H9 (cell line): ENCODE measurements around the gene BSG. TPM values are rescaled to one million over a fixed set of nuclear protein-coding genes. Genes with fewer than 3 reads are reported as not detected.

Source experiments
- DNase-seq: peaks from one replicate; pipeline ENCODE4 v3.0.0-alpha.2; 2017
- H2AFZ ChIP-seq: one replicate; pipeline ENCODE4 v1.6.1; 2013; ENCODE audit warnings: mild to moderate bottlenecking, low read length, control low read depth, moderate library complexity
- H2AK5ac ChIP-seq: 2 replicates; pipeline ENCODE4 v1.6.1; 2013; ENCODE audit warnings: low read length, control low read depth, mixed read lengths; ENCODE audit not compliant: insufficient read length
- H2BK120ac ChIP-seq: one replicate; pipeline ENCODE4 v1.6.1; 2013; ENCODE audit warnings: low read depth, mild to moderate bottlenecking, low read length, control low read depth, inconsistent platforms; ENCODE audit not compliant: poor library complexity, severe bottlenecking
- H2BK12ac ChIP-seq: 2 replicates; pipeline ENCODE4 v1.6.1; 2013; ENCODE audit warnings: low read length, control low read depth, mixed read lengths, low read depth; ENCODE audit not compliant: insufficient read length
- H2BK15ac ChIP-seq: 2 replicates; pipeline ENCODE4 v1.6.1; 2013; ENCODE audit warnings: low read depth, low read length, control low read depth
- H2BK20ac ChIP-seq: one replicate; pipeline ENCODE4 v1.6.1; 2013; ENCODE audit warnings: low read depth, mild to moderate bottlenecking, low read length, control low read depth, inconsistent platforms; ENCODE audit not compliant: poor library complexity, severe bottlenecking
- H2BK5ac ChIP-seq: 2 replicates; pipeline ENCODE4 v1.6.1; 2013; ENCODE audit warnings: low read length, control low read depth, mixed read lengths; ENCODE audit not compliant: insufficient read length
- H3K14ac ChIP-seq: 2 replicates; pipeline ENCODE4 v1.6.1; 2013; ENCODE audit warnings: low read length, control low read depth; ENCODE audit not compliant: insufficient read depth
- H3K18ac ChIP-seq: 2 replicates; pipeline ENCODE4 v1.6.1; 2013; ENCODE audit warnings: low read depth, mild to moderate bottlenecking, mixed read lengths, low read length, control low read depth; ENCODE audit not compliant: insufficient read length
- H3K23ac ChIP-seq: 2 replicates; pipeline ENCODE4 v1.6.1; 2013; ENCODE audit warnings: low read length, control low read depth, mixed read lengths, low read depth; ENCODE audit not compliant: insufficient read length
- H3K23me2 ChIP-seq: 2 replicates; pipeline ENCODE4 v1.6.1; 2013; ENCODE audit warnings: low read depth, mild to moderate bottlenecking, mixed read lengths, low read length, control low read depth; ENCODE audit not compliant: insufficient read length, poor library complexity, severe bottlenecking
- H3K27ac ChIP-seq: 2 replicates; pipeline ENCODE4 v1.5.1; 2013; ENCODE audit warnings: low read length, control low read depth, mixed read lengths, low read depth; ENCODE audit not compliant: insufficient read length
- H3K27me3 ChIP-seq: 2 replicates; pipeline ENCODE4 v1.6.1; 2013; ENCODE audit warnings: low read length, control low read depth, inconsistent platforms; ENCODE audit not compliant: insufficient read depth
- H3K4ac ChIP-seq: 2 replicates; pipeline ENCODE4 v1.6.1; 2013; ENCODE audit warnings: low read depth, mild to moderate bottlenecking, control low read depth, inconsistent platforms, low read length, moderate library complexity
- H3K4me1 ChIP-seq: 2 replicates; pipeline ENCODE4 v1.6.1; 2013; ENCODE audit warnings: low read length, control low read depth, inconsistent platforms; ENCODE audit not compliant: insufficient read depth
- H3K4me2 ChIP-seq: 2 replicates; pipeline ENCODE4 v1.6.1; 2013; ENCODE audit warnings: low read length, control low read depth, mixed read lengths; ENCODE audit not compliant: insufficient read length, insufficient read depth
- H3K56ac ChIP-seq: 2 replicates; pipeline ENCODE4 v1.6.1; 2013; ENCODE audit warnings: low read depth, mild to moderate bottlenecking, mixed read lengths, low read length, control low read depth; ENCODE audit not compliant: insufficient read length
- H3K79me1 ChIP-seq: 2 replicates; pipeline ENCODE4 v1.6.1; 2013; ENCODE audit warnings: low read depth, mild to moderate bottlenecking, moderate library complexity, low read length, control low read depth, inconsistent platforms; ENCODE audit not compliant: insufficient read depth, poor library complexity, severe bottlenecking
- H3K79me2 ChIP-seq: 2 replicates; pipeline ENCODE4 v1.6.1; 2013; ENCODE audit warnings: low read length, control low read depth, inconsistent platforms; ENCODE audit not compliant: insufficient read depth
- H3K9ac ChIP-seq: 2 replicates; pipeline ENCODE4 v1.6.1; 2013; ENCODE audit warnings: low read length, control low read depth, mixed read lengths; ENCODE audit not compliant: insufficient read length; ENCODE audit errors: extremely low read depth
- H3K9me3 ChIP-seq: one replicate; pipeline ENCODE4 v1.6.1; 2013; ENCODE audit warnings: low read depth, low read length, inconsistent platforms; ENCODE audit not compliant: control insufficient read depth
- H3T11ph ChIP-seq: one replicate; pipeline ENCODE4 v1.6.1; 2013; ENCODE audit warnings: mild to moderate bottlenecking, low read length, control low read depth, inconsistent platforms
- H4K20me1 ChIP-seq: one replicate; pipeline ENCODE4 v1.6.1; 2013; ENCODE audit not compliant: control insufficient read depth, insufficient read length, insufficient read depth
- H4K5ac ChIP-seq: 2 replicates; pipeline ENCODE4 v1.6.1; 2013; ENCODE audit warnings: low read depth, mild to moderate bottlenecking, mixed read lengths, low read length, control low read depth; ENCODE audit not compliant: insufficient read length
- H4K8ac ChIP-seq: replicated peaks from 2 replicates; pipeline ENCODE4 v1.6.1; 2013; ENCODE audit warnings: low read length, control low read depth, mixed read lengths, low read depth; ENCODE audit not compliant: insufficient read length
- H4K91ac ChIP-seq: 2 replicates; pipeline ENCODE4 v1.6.1; 2013; ENCODE audit warnings: low read depth, mild to moderate bottlenecking, moderate library complexity, mixed read lengths, low read length, control low read depth; ENCODE audit not compliant: insufficient read length
- H3K27ac Mint-ChIP-seq, 3 experiments: 2 replicates in 2 of 3; 3 replicates in 1 of 3; pipeline ENCODE4 v1.8.0; 2020 to 2021; ENCODE audit warnings: mixed read lengths in 3 of 3, mild to moderate bottlenecking in 1 of 3, moderate library complexity in 1 of 3
- H3K27me3 Mint-ChIP-seq: 2 replicates; pipeline ENCODE4 v1.8.0; 2021; ENCODE audit warnings: low read depth, mild to moderate bottlenecking, moderate library complexity, mixed read lengths
- H3K36me3 Mint-ChIP-seq, 3 experiments: 2 replicates in 2 of 3; 3 replicates in 1 of 3; pipeline ENCODE4 v1.8.0; 2020 to 2021; ENCODE audit warnings: low read depth in 3 of 3, mixed read lengths in 3 of 3; ENCODE audit not compliant: insufficient read depth in 1 of 3
- H3K4me1 Mint-ChIP-seq, 2 experiments: 2 replicates each; pipeline ENCODE4 v1.8.0; 2020; ENCODE audit warnings: mixed read lengths in 2 of 2
- H3K4me3 Mint-ChIP-seq, 2 experiments: 2 replicates in 1 of 2; 3 replicates in 1 of 2; pipeline ENCODE4 v1.8.0; 2020 to 2021; ENCODE audit warnings: mild to moderate bottlenecking in 2 of 2, mixed read lengths in 2 of 2, moderate library complexity in 1 of 2
- H3K9me3 Mint-ChIP-seq, 2 experiments: 2 replicates in 1 of 2; 3 replicates in 1 of 2; pipeline ENCODE4 v1.8.0; 2020; ENCODE audit warnings: mild to moderate bottlenecking in 2 of 2, mixed read lengths in 2 of 2, moderate library complexity in 1 of 2
- CTCF ChIP-seq: fragments of 200-600 bp; sonication (generic); conservative IDR thresholded peaks from 3 replicates; pipeline ENCODE4 v1.8.0; 2021; ENCODE audit warnings: antibody characterized with exemption, mild to moderate bottlenecking
- WGBS: extraction: QIAGEN DNeasy Blood & Tissue Kit; methylation state at CpG from one replicate; pipeline ENCODE4 v1.1.7; 2013; ENCODE audit warnings: missing lambda C conversion rate, low lambda C conversion rate, mixed read lengths; ENCODE audit not compliant: insufficient read length; ENCODE audit errors: extremely low coverage; 5-methylcytosine and 5-hydroxymethylcytosine counted together
- total RNA-seq: library from RNA; stranded (reverse); gene quantifications from 2 replicates; pipeline ENCODE4 v1.2.1, GENCODE V29; 2021

Gene BSG
- total RNA-seq, 1 experiment from 2014 or later, result 715 TPM

- Histone ChIP-seq H4K5ac (no peak overlapping the region), H3K79me2 (peaks cover 51% of the 10 kb centered on the region), H2AFZ (no peak overlapping the region), H3K18ac (no peak overlapping the region), H3K23ac (no peak overlapping the region), H3T11ph (no peak overlapping the region), H2BK20ac (no peak overlapping the region), H3K14ac (no peak overlapping the region), H3K27ac (no peak overlapping the region), H3K4ac (no peak overlapping the region), H3K4me1 (no peaks in the 10 kb centered on the region; the same call in 1 of the 2 replicates), H4K20me1 (peaks cover 2% of the 10 kb centered on the region), H3K4me2 (peak overlapping the region; percentile 7), H2BK5ac (no peak overlapping the region), H4K8ac (no peak overlapping the region), H3K23me2 (peaks cover 15% of the 10 kb centered on the region), H3K9me3 (no peaks in the 10 kb centered on the region), H3K27me3 (no peaks in the 10 kb centered on the region), H2BK15ac (no peak overlapping the region), H3K9ac (no peak overlapping the region), H2BK120ac (no peak overlapping the region), H3K79me1 (peaks cover 6% of the 10 kb centered on the region), H2BK12ac (no peak overlapping the region), H4K91ac (no peak overlapping the region), H3K56ac (no peak overlapping the region), H2AK5ac (no peak overlapping the region)
- Mint-ChIP-seq H3K9me3 (peaks cover 8% of the 10 kb centered on the region in 2 experiments), H3K27me3 (peaks cover 12% of the 10 kb centered on the region), H3K36me3 (peaks cover 9 to 30% (median 24%) of the 10 kb centered on the region in 3 experiments), H3K4me1 (peaks cover 24 to 41% of the 10 kb centered on the region in 2 experiments), H3K27ac (peak overlapping the region in 2 of 3 experiments; percentile 18 to 47; a peak in 2 of 7 replicates), H3K4me3 (peak overlapping the region; percentile 86 to 91)
- WGBS, result no CpG with 5 or more reads among the region's 32 CpGs
- no peak for DNase-seq
- TF ChIP-seq CTCF, result no peak
Measured at GRCh38 chr19:574658-575526, 2.5 kb downstream of the BSG start.
